Measurements from ENCODE around the gene TRIM62.
A peak's percentile ranks its signal among the peaks of the same experiment; 100 is the strongest.
"Not testable (repeated sequence)": the region's sequence is repeated elsewhere in the genome, so short reads cannot be mapped to it uniquely, and the experiment has no call there.

Gene TRIM62

GRCh38 chr1:33131191-33131590, 50.7 kb downstream of the TRIM62 start:
- DNase-seq = no peak

DNA sequence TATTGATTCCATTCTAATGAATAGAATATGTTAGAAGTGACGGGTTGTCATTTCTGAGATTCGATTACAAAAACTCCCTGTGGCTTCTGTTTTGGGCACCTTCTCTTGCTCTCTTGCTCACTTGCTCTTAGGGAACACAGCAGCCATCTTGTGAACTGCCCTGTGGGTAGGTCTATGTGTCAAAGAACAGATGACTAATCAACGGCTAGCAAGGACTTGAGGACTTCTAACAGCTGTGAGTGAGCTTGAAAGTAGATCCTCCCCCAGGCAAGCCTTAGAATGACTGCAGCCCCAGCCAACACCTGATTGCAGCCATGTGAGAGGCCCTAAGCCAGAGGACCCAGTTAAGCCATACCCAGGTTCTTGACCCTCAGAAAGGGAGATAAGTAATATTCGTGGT, 51.5 kb downstream of the TRIM62 start:
- no peak for DNase-seq

- no peak for DNase-seq
These were observed 53.1 kb downstream of the TRIM62 start for GRCh38 chr1:33128781-33129180.

- peak; percentile 93 for DNase-seq
These were observed 54.6 kb downstream of the TRIM62 start for GRCh38 chr1:33127001-33127823.

- DNase-seq = no peak
These were observed 55.3 kb downstream of the TRIM62 start for GRCh38 chr1:33126411-33127000.

- DNase-seq = not testable (repeated sequence)
These were observed 57.2 kb downstream of the TRIM62 start for GRCh38 chr1:33124647-33125046.

- DNase-seq = no peak
These were observed 58.6 kb downstream of the TRIM62 start for GRCh38 chr1:33123266-33123665.

DNA sequence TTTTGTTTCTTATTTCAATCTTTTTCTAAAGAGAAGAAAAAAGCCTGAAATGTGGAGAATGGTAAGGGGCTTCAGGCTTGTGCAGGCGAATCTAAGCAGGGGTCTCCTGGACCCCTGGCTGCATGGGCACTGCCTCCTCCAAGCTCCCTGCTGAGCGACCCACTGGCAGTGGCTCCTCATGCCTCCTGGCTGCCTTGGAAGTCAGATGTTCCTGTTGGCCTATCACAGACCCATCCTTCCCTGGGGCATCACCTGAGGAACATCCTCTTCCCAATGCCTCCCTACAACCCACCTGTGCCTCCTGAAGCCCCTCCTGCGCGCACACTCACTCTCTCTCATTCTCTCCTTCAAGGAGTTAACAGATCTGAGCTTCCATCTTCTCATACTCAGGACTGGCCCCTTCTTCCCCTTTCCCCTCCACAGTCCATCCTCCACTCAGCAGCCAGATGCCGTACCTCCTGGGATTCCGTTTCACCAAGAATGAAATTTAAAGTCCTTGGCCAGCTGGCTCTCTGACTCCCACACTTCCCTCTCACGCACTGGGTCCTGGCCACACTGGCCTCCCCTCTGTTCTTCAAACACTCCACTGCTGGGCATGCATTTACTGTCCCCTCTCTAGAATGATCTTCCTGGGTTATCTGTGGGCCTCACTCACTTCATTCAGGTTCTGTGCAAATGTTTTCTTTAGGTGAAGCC, 59.2 kb downstream of the TRIM62 start:
- no peak for DNase-seq

DNA sequence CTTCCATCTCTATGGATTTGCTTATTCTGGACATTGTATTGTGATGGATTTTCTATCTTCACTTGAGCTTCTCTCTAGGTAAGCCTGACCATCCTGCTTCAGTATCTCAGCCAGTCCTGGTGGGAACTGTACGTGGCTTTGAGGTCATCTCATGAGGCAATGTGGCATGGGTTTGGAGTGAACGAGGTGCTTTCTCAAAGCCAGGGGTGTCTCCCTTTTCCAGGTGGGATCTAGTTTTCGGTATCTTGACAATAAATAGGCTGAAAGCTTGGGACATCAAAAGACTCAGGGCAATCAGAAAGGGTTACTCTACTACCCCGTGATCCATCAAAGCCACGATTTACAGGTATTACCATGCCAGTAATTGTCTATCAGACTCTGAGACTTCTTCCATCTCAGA, 60.1 kb downstream of the TRIM62 start:
- DNase-seq = no peak

DNA sequence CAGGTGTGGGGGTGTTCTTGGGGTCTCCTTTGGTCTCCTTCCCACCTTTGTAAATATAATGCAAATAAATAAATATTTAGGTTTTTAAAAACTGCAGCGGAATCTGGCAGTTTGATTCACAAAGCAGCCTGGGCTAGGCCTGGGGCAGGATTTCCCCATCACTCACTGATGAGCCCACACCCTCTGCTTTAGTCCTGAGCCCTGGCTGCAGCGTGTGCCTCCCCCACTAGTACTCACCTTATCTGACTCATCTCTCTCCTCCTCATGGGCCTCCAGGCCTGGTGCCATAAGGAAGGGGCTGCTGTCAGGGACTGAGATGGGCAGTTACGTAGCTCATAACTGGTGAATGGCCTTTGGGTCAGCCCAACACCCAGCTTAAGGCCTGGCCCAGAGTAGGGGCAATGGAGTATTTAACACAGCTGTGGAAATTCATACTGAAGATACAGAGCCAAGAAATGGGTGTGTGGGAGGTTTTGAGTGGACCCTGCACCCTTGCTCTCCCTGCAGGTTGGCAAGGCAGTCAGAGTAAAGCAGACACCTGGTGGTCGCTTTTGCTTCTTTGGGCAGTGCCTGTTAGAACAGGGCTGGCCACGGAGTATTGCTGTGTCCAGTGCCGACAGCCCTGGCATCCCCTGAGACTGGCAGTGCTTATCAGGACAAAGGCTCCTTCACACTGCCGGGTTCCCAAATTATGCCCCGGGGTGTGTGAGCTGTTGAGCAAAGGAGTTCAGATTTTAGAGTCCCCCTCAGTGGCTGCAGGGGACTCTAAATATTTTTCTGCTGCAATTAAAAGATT, 61.2 kb downstream of the TRIM62 start:
- DNase-seq = no peak

DNA sequence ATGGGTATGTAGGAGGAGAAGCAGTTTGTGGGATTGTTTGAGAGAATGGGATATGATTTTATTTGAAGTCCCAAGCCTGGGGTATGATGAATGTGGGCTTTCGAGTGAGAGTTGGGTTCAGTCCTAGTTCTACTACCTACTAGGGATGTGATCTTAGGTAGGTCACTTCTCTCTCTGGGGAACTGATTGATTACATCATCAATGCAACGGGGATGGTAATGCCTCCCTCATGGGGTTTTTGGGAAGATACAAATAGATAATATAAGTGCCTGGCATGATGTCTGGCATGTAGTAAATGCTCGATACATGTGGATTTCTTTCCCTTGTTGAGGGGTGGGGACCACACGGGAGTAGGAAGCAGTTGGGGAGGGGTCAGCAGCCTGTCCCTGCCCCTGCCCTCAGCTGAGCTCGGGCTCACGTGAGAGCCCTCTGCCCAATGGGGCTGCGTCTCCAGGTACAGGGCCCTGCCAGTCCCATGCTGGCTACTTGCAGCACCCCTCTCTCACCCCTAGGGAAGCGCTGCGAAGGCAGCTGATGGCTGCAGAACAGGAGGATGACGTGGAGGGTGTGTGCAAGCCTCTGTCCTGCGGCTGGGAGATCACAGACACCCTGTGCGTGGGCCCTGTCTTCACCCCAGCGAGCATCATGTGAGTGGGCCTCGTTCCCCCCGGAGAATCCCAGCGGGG, 62.2 kb downstream of the TRIM62 start:
- no peak for DNase-seq

- no peak for DNase-seq
These were observed 62.8 kb downstream of the TRIM62 start for GRCh38 chr1:33119050-33119449.

DNA sequence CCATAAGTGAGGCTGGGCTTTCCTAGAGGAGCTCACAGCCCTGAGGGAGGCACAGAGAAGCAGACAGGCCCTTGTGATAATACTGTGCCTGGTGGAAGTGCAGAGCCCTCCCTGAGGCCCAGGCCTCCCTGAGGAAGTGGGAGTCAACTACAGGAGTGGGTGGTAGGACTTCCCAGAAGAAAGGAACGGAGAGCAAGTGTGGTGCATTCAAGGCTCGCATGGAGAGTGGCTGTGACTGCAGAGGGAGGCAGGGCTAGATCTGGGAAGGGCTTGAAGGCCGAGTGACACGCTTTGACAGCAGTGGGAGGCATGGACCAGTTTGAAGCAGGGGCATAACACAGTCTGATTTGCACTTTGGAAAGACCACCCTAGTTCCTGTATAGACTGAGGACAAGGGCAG, 63.6 kb downstream of the TRIM62 start:
- no peak for DNase-seq

GRCh38 chr1:33117440-33118085, 64.3 kb downstream of the TRIM62 start:
- no peak for DNase-seq

GRCh38 chr1:33111965-33112364, 69.9 kb downstream of the TRIM62 start:
- no peak for DNase-seq

DNA sequence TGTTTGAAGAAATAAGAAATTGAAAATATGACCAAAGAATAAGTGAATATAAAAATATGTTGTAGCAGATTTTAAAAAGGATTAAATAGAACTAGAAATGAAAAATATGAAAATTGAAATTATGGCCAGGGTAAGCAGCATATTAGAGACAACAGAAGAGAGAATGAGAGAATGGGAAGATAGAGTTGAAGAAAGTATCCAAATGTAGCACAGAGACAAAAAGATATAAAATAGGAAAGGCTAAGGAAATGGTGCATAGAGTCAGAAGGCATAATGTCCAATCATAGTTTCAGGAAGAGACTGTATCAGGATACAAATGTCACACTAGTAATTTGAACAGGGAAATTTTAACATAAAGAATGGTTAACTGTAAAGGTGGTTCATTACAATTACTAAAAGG, 71.4 kb downstream of the TRIM62 start:
- no peak for DNase-seq

DNA sequence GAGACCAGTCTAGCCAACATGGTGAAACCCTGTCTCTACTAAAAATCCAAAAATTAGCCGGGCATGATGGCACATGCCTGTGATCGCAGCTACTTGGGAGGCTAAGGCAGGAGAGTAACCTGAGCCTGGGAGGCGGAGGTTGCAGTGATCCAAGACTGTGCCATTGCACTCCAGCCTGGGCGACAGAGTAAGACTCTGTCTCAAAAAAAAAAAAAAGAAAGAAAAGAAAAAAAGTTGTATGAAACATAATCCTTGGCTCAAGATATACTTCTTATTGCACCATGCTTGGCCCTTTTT, 81.8 kb downstream of the TRIM62 start:
- not testable (repeated sequence) for DNase-seq

DNA sequence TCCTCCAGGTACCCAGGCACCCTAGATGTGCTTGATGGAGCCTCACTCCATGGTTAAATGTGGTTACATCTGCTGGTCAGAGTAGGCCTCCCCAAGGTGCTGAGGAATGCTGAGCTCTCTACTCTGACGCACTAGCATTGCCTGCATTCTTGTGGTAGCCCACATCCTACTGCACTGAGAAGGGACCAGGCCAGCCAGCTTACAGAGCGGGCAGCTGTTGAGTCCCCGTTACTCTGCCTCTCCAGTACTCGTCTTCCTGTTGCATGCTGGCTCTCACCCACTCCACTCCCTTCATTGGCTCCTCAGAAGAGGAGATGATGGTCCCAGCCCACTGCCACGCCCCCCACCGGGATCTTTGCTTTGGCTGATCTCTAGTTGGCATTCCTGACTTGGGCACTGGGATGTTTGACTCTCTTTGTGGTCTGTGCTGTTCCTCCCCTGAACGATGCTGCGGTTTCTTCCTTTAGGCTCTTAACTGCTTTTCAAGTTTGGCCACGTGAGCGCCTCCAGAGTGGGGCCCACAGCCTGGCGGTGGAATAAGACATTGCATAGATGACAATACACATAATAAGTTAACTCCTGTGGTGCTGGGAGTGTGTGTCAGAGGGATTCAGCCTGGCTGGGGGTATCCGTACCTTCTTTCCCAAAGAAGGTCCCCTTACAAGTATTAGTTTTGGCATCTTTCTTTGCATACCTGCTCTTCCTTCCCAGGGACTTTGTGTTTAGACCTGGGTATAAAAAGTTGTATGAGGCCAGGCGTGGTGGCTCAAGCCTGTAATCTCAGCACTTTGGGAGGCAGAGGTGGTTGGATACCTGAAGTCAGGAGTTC, 82.3 kb downstream of the TRIM62 start:
- DNase-seq = peak; percentile 92

GRCh38 chr1:33098371-33098770, 83.5 kb downstream of the TRIM62 start:
- no peak for DNase-seq

- DNase-seq = no peak
These were observed 84.1 kb downstream of the TRIM62 start for GRCh38 chr1:33097762-33098161.

GRCh38 chr1:33097137-33097611, 84.7 kb downstream of the TRIM62 start:
- no peak for DNase-seq
